ENCODE results near the gene C6orf118. TPM values are rescaled to one million over a fixed set of nuclear protein-coding genes. Genes with fewer than 3 reads are reported as not detected.

Gene C6orf118
- total and polyA plus RNA-seq, 9 of the 15 experiments (the other 6 are each of a cell fraction or from before 2014, with no cell fraction given): not detected

DNA sequence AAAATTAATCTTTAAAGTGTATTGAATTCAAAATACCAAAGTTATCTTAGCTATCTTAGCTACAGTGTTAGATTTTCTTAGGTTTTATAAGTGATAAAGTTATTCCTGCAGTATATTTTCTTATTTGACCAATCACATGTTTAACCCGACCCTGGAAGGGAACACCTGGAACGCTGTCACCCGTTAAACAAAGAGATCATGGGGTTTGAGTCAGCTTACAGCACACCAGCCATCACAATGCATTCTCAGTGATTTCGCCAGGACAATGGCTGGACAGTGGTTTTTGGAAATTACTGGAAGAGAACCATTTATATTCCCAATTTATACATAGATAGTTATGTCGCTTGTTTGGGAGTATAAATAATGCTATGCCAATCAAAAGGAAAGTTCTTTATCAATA, 10.5 kb downstream of the C6orf118 start:
- intact Hi-C loops (cut with micrococcal nuclease) (no loop called here), in situ Hi-C loops (cut with MboI) (no loop called here)
- no peak overlapping the region for H3K27ac ChIP-seq (ENCODE audit: extremely low read depth, low read depth, low read length)
- ChIA-PET CTCF (ENCODE audit: low intra/inter-chr PET ratio) (no interaction called here), POLR2A (no interaction called here)
- no peaks in the 10 kb centered on the region for H3K4me1 ChIP-seq (replicated peaks in 1 of 2; ENCODE audit: control insufficient read depth in 2 of 2, insufficient read depth in 2 of 2, low read length in 2 of 2)
- H3K9me1 ChIP-seq (ENCODE audit: control insufficient read depth, insufficient read depth, low read length): no peaks in the 10 kb centered on the region
- DNase-seq (ENCODE audit: extremely low read depth in 1 of 4, low spot score in 3 of 4) (no peak), ATAC-seq (no peak), FAIRE-seq (no peak)
- H3K9me3 ChIP-seq (replicated peaks; ENCODE audit: control insufficient read depth, insufficient read depth, low read depth, low read length): no peaks in the 10 kb centered on the region
- H4K20me1 ChIP-seq (replicated peaks; ENCODE audit: control insufficient read depth, insufficient read depth, low read length): no peaks in the 10 kb centered on the region
- H3K27me3 ChIP-seq (ENCODE audit: control insufficient read depth in 2 of 2, insufficient read depth in 2 of 2, low read length in 2 of 2): no peaks in the 10 kb centered on the region
- H3K79me2 ChIP-seq (ENCODE audit: control insufficient read depth, insufficient read depth, low read length): no peaks in the 10 kb centered on the region
- 0% methylated on average over 5 of the region's 5 CpGs for WGBS (ENCODE audit: insufficient coverage, low coverage, missing lambda C conversion rate)
- no peaks in the 10 kb centered on the region for H3K36me3 ChIP-seq (ENCODE audit: control insufficient read depth, insufficient read depth, low read length)
- H3K4me3 ChIP-seq: no peak overlapping the region
- no peak for TF ChIP-seq NCOA2 (IDR thresholded peaks at IDR 0.05; ENCODE audit: partially characterized antibody in 2 of 2)
- TF ChIP-seq, protein P1, sequence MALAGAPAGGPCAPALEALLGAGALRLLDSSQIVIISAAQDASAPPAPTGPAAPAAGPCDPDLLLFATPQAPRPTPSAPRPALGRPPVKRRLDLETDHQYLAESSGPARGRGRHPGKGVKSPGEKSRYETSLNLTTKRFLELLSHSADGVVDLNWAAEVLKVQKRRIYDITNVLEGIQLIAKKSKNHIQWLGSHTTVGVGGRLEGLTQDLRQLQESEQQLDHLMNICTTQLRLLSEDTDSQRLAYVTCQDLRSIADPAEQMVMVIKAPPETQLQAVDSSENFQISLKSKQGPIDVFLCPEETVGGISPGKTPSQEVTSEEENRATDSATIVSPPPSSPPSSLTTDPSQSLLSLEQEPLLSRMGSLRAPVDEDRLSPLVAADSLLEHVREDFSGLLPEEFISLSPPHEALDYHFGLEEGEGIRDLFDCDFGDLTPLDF (CRISPR knock-in tag; IDR thresholded peaks at IDR 0.05): no peak
- TF ChIP-seq SREBF1 (IDR thresholded peaks at IDR 0.05; ENCODE audit: borderline replicate concordance, low read depth, low read length): no peak
- no peak for TF ChIP-seq MCM2 (IDR thresholded peaks at IDR 0.05; ENCODE audit: low read depth)
- TF ChIP-seq, protein P2, sequence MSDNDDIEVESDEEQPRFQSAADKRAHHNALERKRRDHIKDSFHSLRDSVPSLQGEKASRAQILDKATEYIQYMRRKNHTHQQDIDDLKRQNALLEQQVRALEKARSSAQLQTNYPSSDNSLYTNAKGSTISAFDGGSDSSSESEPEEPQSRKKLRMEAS (CRISPR knock-in tag; IDR thresholded peaks at IDR 0.05): no peak
- no peak for TF ChIP-seq SPI1 (IDR thresholded peaks at IDR 0.05; ENCODE audit: borderline replicate concordance, low read depth, low read length)
- no peak for TF ChIP-seq ZNF707 (CRISPR knock-in tag; conservative IDR thresholded peaks at IDR 0.05)
- H2AFZ ChIP-seq (ENCODE audit: low read depth, low read length): no peak overlapping the region
- H3K9ac ChIP-seq (ENCODE audit: insufficient read depth in 1 of 2, low read depth in 2 of 2, low read length in 2 of 2): no peak overlapping the region
- H3K4me2 ChIP-seq (ENCODE audit: insufficient read depth, low read length): no peak overlapping the region
- no TSS peak for BruUV-seq (replicated peaks)

Data from K562 (cell line).